Left ventricle myocardium inferior (tissue), 1 donor: ENCODE data around the gene KRTAP10-4. TPM values are rescaled to one million over a fixed set of nuclear protein-coding genes. Genes with fewer than 3 reads are reported as not detected.
A peak's percentile ranks its signal among the peaks of the same experiment; 100 is the strongest.

Experiments
- DNase-seq: peaks from one replicate; pipeline ENCODE4 v3.0.0-alpha.2; 2020
- H3K27ac ChIP-seq: fragments of 200-600 bp; replicated peaks from 2 replicates; pipeline ENCODE4 v1.8.0; 2021
- H3K27me3 ChIP-seq: fragments of 200-600 bp; 2 replicates; pipeline ENCODE4 v1.8.0; 2021; ENCODE audit warnings: low read depth
- H3K36me3 ChIP-seq: fragments of 200-600 bp; 2 replicates; pipeline ENCODE4 v1.8.0; 2021
- H3K4me1 ChIP-seq: fragments of 200-600 bp; 2 replicates; pipeline ENCODE4 v1.8.0; 2021
- H3K4me3 ChIP-seq: fragments of 200-600 bp; 2 replicates; pipeline ENCODE4 v1.8.0; 2021; ENCODE audit warnings: mild to moderate bottlenecking, moderate library complexity
- H3K9me3 ChIP-seq: fragments of 200-600 bp; replicated peaks from 2 replicates; pipeline ENCODE4 v1.8.0; 2021
- CTCF ChIP-seq: fragments of 200-600 bp; IDR thresholded peaks from 2 replicates; pipeline ENCODE4 v1.8.0; 2021; ENCODE audit warnings: antibody characterized with exemption, mild to moderate bottlenecking, borderline replicate concordance
- intact Hi-C: fragments of 100-400 bp; cut with micrococcal nuclease; formaldehyde crosslinking; loops from one replicate; pipeline ENCODE4 v1.11.0; 2022
- total RNA-seq: library from RNA; stranded (reverse); fragmentation: NEBNext Ultra II Directional; extraction: Animal tissue kit (Norgen Biotek cat#: 25700); gene quantifications from one replicate; pipeline ENCODE4 v1.2.1, GENCODE V29; 2021
- donor health status: DM: no; HTN: yes; CAD: no; lungs with severe emphysema.

Gene KRTAP10-4
- total RNA-seq, 1 donor from 2014 or later = not detected

GRCh38 chr21:44527983-44528633 is 45.4 kb upstream of the KRTAP10-4 start:
- H3K27ac ChIP-seq = no peak overlapping the region
- no peaks in the 10 kb centered on the region for H3K36me3 ChIP-seq
- no peak for TF ChIP-seq CTCF
- H3K27me3 ChIP-seq = peaks cover 25% of the 10 kb centered on the region
- intact Hi-C loops = no loop called here
- H3K4me3 ChIP-seq = no peak overlapping the region
- DNase-seq = peak; percentile 6
- no peaks in the 10 kb centered on the region for H3K9me3 ChIP-seq
- H3K4me1 ChIP-seq = no peaks in the 10 kb centered on the region

GRCh38 chr21:44528634-44528995 is 44.9 kb upstream of the KRTAP10-4 start:
- intact Hi-C loops = no loop called here
- TF ChIP-seq CTCF = no peak
- Histone ChIP-seq H3K4me3 (no peak overlapping the region), H3K36me3 (no peaks in the 10 kb centered on the region), H3K9me3 (no peaks in the 10 kb centered on the region), H3K4me1 (no peaks in the 10 kb centered on the region), H3K27ac (no peak overlapping the region), H3K27me3 (peaks cover 25% of the 10 kb centered on the region)
- DNase-seq = no peak

- H3K36me3 ChIP-seq = no peaks in the 10 kb centered on the region
- intact Hi-C loops = no loop called here
- no peak for TF ChIP-seq CTCF
- H3K4me3 ChIP-seq = no peak overlapping the region
- H3K27ac ChIP-seq = no peak overlapping the region
- H3K4me1 ChIP-seq = no peaks in the 10 kb centered on the region
- peaks cover 25% of the 10 kb centered on the region for H3K27me3 ChIP-seq
- no peaks in the 10 kb centered on the region for H3K9me3 ChIP-seq
- peak; percentile 4 for DNase-seq
These were observed 44.5 kb upstream of the KRTAP10-4 start for GRCh38 chr21:44529011-44529421.

GRCh38 chr21:44529503-44530125 is 43.9 kb upstream of the KRTAP10-4 start:
- Histone ChIP-seq H3K36me3 (no peaks in the 10 kb centered on the region), H3K4me3 (no peak overlapping the region), H3K27ac (no peak overlapping the region), H3K4me1 (no peaks in the 10 kb centered on the region), H3K27me3 (peaks cover 25% of the 10 kb centered on the region), H3K9me3 (no peaks in the 10 kb centered on the region)
- DNase-seq = peak; percentile 6
- intact Hi-C loops = no loop called here
- TF ChIP-seq CTCF = no peak

GRCh38 chr21:44530221-44530902 is 43.2 kb upstream of the KRTAP10-4 start:
- intact Hi-C loops = no loop called here
- H3K27me3 ChIP-seq = peaks cover 25% of the 10 kb centered on the region
- no peaks in the 10 kb centered on the region for H3K4me1 ChIP-seq
- no peaks in the 10 kb centered on the region for H3K36me3 ChIP-seq
- no peak overlapping the region for H3K27ac ChIP-seq
- no peaks in the 10 kb centered on the region for H3K9me3 ChIP-seq
- no peak for TF ChIP-seq CTCF
- H3K4me3 ChIP-seq = no peak overlapping the region
- no peak for DNase-seq
